ENCODE data around the gene YJU2.
"Not testable (repeated sequence)": the region's sequence is repeated elsewhere in the genome, so short reads cannot be mapped to it uniquely, and the experiment has no call there.

Gene YJU2

DNA sequence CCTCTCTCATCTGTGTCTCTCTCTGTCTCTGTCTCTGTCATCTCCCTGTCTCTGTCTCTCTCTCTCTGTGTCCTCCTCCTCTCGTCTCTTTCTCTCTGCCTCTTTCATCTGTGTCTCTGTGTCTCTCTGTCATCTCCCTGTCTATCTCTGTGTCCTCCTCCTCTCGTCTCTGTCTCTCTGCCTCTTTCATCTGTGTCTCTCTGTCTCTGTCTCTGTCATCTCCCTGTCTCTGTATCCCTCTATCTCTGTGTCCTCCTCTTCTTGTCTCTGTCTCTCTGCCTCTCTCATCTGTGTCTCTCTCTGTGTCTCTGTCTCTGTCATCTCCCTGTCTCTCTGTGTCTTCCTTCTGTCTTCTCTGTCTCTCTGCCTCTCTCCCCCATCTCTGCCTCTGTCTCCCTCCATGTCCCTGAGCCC is 18.1 kb upstream of the YJU2 start:
- Histone ChIP-seq H3K4me3 (ENCODE audit: low read length) (no peak overlapping the region), H3K4me1 (ENCODE audit: control insufficient read depth, insufficient read depth, low read length) (peaks cover 2% of the 10 kb centered on the region; the same call in 1 of the 2 replicates), H3K36me3 (ENCODE audit: control insufficient read depth, insufficient read depth, low read length) (no peaks in the 10 kb centered on the region), H3K27ac (ENCODE audit: low read length) (no peak overlapping the region), H3K9me3 (ENCODE audit: control insufficient read depth, insufficient read depth, low read length) (no peaks in the 10 kb centered on the region), H3K27me3 (ENCODE audit: control insufficient read depth, insufficient read depth, low read length) (no peaks in the 10 kb centered on the region)
- no CpG with 5 or more reads among the region's 2 CpGs for WGBS (ENCODE audit: insufficient coverage, insufficient read length)
- DNase-seq (ENCODE audit: low read depth, low spot score) = no peak

DNA sequence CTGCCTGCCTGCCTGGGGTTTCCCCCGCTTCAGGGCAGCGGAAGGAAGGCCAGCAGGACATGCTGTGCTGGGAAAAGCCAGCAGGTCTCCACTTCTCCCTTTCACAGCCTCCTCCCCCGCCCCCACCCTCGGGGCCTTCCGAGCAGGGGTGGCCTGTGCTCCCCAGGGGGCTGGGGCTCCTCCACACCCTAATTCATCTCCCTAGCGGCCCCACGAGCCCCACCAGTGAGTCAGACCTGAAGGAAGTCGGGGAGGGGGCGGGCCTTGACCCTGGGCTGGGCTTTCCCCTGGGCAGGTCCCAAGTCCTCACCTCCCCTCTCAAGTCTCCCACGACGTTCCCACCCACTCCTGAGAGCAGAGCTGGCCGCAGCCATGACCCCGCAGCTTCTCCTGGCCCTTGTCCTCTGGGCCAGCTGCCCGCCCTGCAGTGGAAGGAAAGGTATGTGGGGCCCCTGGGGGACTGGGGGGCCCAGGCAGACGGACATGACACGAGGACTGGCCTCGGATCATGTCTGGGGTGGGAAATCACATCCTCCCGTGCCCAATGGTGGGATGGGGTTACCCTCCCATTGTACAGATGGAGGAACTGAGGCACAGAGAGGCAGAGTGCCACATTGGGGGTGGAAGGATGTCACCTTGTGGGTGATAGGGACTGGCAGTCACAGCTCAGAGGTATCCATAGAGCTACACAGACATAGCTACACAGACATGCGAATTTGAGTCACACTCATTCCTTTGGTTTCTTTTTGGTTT is 17.5 kb upstream of the YJU2 start, which contains the start of gene EBI3:
Gene EBI3 (plus strand): TSS at position 345 of the 753 bp plus-strand sequence. CDS start 28 bp downstream, at position 373.
- Histone ChIP-seq H3K36me3 (ENCODE audit: control insufficient read depth, insufficient read depth, low read length) (no peaks in the 10 kb centered on the region), H3K4me3 (ENCODE audit: low read length) (no peak within 1 kb of the TSS), H3K27ac (ENCODE audit: low read length) (no peak within 1 kb of the TSS), H3K9me3 (ENCODE audit: control insufficient read depth, insufficient read depth, low read length) (no peaks in the 10 kb centered on the region), H3K4me1 (ENCODE audit: control insufficient read depth, insufficient read depth, low read length) (peaks cover 2% of the 10 kb centered on the region; the same call in 1 of the 2 replicates), H3K27me3 (ENCODE audit: control insufficient read depth, insufficient read depth, low read length) (no peaks in the 10 kb centered on the region)
- DNase-seq (ENCODE audit: low read depth, low spot score) = no peak
- no CpG with 5 or more reads among the region's 19 CpGs for WGBS (ENCODE audit: insufficient coverage, insufficient read length)

DNA sequence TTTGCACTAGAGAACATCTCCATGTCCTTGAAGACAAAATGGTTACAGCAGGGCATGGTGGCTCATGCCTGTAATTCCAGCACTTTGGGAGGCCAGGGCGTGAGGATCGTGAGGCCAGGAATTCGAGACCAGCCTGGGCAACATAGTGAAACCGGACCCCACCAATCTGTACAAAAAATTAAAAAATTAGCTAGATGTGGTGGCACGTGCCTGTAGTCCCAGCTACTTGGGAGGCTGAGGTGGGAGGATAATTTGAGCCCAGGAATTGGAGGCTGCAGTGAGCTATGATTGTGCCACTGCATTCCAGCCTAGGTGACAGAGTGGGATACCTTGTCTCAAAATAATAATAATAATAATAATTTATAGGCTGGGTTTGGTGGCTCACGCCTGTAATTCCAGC is 16.6 kb upstream of the YJU2 start:
- H3K4me3 ChIP-seq (ENCODE audit: low read length); DNase-seq (ENCODE audit: low read depth, low spot score): not testable (repeated sequence)

DNA sequence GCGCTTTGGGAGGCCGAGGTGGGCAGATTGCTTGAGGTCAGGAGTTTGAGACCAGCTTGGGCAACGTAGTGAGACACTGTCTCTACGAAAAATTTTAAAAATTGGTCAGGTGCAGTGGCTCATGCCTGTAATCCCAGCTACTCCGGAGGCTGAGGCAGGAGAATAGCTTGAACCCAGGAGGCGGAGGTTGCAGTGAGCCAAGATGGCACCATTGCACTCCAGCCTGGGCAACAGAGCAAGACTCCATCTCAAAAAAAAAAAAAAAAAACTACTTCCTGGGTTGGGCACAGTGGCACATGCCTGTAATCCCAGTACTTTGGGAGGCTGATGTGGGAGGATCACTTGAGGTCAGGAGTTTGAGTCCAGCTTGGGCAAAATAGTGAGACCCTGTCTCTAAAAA is 15.4 kb upstream of the YJU2 start:
- not testable (repeated sequence) for H3K36me3 ChIP-seq (ENCODE audit: control insufficient read depth, insufficient read depth, low read length); H3K27me3 ChIP-seq (ENCODE audit: control insufficient read depth, insufficient read depth, low read length); H3K4me1 ChIP-seq (ENCODE audit: control insufficient read depth, insufficient read depth, low read length); H3K9me3 ChIP-seq (ENCODE audit: control insufficient read depth, insufficient read depth, low read length); DNase-seq (ENCODE audit: low read depth, low spot score); H3K4me3 ChIP-seq (ENCODE audit: low read length); H3K27ac ChIP-seq (ENCODE audit: low read length)
- WGBS (ENCODE audit: insufficient coverage, insufficient read length) = no CpG with 5 or more reads among the region's 6 CpGs

More for the DNA sequence above, 16.6 kb upstream of the YJU2 start:
- H3K4me1 ChIP-seq (ENCODE audit: control insufficient read depth, insufficient read depth, low read length); H3K27ac ChIP-seq (ENCODE audit: low read length); H3K9me3 ChIP-seq (ENCODE audit: control insufficient read depth, insufficient read depth, low read length); H3K27me3 ChIP-seq (ENCODE audit: control insufficient read depth, insufficient read depth, low read length); H3K36me3 ChIP-seq (ENCODE audit: control insufficient read depth, insufficient read depth, low read length): not testable (repeated sequence)
- WGBS (ENCODE audit: insufficient coverage, insufficient read length) = no CpG with 5 or more reads among the region's 6 CpGs

DNA sequence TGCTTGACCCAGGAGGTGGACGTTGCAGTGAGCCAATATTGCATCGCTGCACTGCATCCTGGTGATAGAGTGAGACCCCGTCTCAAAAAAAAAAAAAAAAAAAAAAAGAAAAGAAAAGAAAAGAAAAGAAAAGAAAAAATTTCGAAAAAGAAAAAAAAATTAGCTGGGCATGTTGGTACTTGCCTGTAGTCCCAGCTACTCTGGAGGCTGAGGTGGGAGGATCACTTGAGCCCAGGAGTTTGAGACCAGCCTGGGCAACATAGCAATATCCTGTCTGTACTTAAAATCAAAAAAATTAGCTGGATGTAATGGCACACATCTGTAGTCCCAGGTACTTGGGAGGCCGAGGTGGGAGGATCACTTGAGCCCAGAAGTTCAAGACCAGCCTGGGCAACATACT is 14.7 kb upstream of the YJU2 start:
- H3K4me3 ChIP-seq (ENCODE audit: low read length) = not testable (repeated sequence)
- no CpG with 5 or more reads among the region's 5 CpGs for WGBS (ENCODE audit: insufficient coverage, insufficient read length)

DNA sequence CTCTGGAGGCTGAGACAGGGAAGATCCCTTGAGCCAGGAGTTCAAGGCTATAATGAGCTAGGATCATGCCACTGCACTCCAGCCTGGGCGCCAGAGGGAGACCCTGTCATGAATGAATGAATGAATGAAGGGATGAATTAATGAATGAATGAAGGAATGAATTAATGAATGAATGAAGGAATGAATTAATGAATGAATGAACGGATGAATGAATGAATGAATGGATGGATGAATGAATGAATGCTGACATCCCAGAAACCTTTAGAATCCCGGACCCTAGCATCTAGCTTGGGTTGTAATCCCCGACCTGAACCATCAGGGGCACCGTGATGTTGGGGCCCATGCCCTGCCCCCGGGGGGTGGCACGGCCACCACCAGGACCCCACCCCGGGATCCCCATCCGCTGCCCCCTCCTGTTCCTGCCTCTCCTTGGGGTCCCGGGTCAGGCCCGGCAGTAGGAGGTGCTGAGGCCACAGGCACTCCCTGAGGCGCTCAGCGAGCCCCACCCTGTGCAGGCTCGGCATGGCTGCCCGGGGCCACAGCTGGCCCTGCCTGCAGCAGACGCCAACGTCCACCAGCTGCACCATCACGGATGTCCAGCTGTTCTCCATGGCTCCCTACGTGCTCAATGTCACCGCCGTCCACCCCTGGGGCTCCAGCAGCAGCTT is 14.1 kb upstream of the YJU2 start:
- DNase-seq (ENCODE audit: low read depth, low spot score) = no peak
- H3K9me3 ChIP-seq (ENCODE audit: control insufficient read depth, insufficient read depth, low read length) = no peaks in the 10 kb centered on the region
- H3K4me3 ChIP-seq (ENCODE audit: low read length) = no peak overlapping the region
- 100% methylated on average over 1 of the region's 21 CpGs for WGBS (ENCODE audit: insufficient coverage, insufficient read length)
- no peaks in the 10 kb centered on the region for H3K27me3 ChIP-seq (ENCODE audit: control insufficient read depth, insufficient read depth, low read length)
- no peaks in the 10 kb centered on the region for H3K36me3 ChIP-seq (ENCODE audit: control insufficient read depth, insufficient read depth, low read length)
- peaks cover 2% of the 10 kb centered on the region; the same call in 1 of the 2 replicates for H3K4me1 ChIP-seq (ENCODE audit: control insufficient read depth, insufficient read depth, low read length)
- no peak overlapping the region for H3K27ac ChIP-seq (ENCODE audit: low read length)

More for the DNA sequence above, 14.7 kb upstream of the YJU2 start:
- DNase-seq (ENCODE audit: low read depth, low spot score); H3K4me1 ChIP-seq (ENCODE audit: control insufficient read depth, insufficient read depth, low read length); H3K36me3 ChIP-seq (ENCODE audit: control insufficient read depth, insufficient read depth, low read length); H3K27ac ChIP-seq (ENCODE audit: low read length); H3K27me3 ChIP-seq (ENCODE audit: control insufficient read depth, insufficient read depth, low read length); H3K9me3 ChIP-seq (ENCODE audit: control insufficient read depth, insufficient read depth, low read length): not testable (repeated sequence)

DNA sequence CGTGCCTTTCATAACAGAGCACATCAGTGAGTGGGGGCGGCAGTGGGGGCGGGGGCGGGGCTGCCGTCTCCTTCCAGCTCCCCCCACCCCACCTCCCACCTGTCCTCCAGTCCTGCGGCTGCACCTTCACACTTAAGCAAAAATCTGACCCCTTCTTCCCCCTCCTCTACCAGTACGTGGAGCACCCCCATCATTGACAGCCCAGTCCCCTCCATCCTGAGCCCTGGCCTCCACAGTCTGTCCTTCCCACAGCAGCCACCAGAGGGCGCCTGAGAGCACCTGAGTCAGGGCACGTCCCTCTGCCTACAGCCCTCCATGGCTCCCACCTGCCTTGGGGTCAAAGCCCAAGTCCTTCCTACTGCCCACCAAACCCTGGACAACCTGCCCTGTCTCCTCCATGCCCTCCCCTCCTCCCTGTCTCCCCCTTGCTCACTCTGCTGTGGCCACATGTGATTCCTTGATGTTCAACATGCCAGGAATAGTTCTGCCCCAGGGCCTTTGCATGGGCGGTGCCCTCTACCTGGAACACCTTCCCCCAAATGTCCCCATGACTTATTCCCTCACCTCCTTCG is 13.5 kb upstream of the YJU2 start:
- no peaks in the 10 kb centered on the region for H3K36me3 ChIP-seq (ENCODE audit: control insufficient read depth, insufficient read depth, low read length)
- DNase-seq (ENCODE audit: low read depth, low spot score) = no peak
- H3K4me3 ChIP-seq (ENCODE audit: low read length) = no peak overlapping the region
- WGBS (ENCODE audit: insufficient coverage, insufficient read length) = no CpG with 5 or more reads among the region's 11 CpGs
- H3K4me1 ChIP-seq (ENCODE audit: control insufficient read depth, insufficient read depth, low read length) = peaks cover 2% of the 10 kb centered on the region; the same call in 1 of the 2 replicates
- H3K9me3 ChIP-seq (ENCODE audit: control insufficient read depth, insufficient read depth, low read length) = no peaks in the 10 kb centered on the region
- H3K27ac ChIP-seq (ENCODE audit: low read length) = no peak overlapping the region
- H3K27me3 ChIP-seq (ENCODE audit: control insufficient read depth, insufficient read depth, low read length) = no peaks in the 10 kb centered on the region

DNA sequence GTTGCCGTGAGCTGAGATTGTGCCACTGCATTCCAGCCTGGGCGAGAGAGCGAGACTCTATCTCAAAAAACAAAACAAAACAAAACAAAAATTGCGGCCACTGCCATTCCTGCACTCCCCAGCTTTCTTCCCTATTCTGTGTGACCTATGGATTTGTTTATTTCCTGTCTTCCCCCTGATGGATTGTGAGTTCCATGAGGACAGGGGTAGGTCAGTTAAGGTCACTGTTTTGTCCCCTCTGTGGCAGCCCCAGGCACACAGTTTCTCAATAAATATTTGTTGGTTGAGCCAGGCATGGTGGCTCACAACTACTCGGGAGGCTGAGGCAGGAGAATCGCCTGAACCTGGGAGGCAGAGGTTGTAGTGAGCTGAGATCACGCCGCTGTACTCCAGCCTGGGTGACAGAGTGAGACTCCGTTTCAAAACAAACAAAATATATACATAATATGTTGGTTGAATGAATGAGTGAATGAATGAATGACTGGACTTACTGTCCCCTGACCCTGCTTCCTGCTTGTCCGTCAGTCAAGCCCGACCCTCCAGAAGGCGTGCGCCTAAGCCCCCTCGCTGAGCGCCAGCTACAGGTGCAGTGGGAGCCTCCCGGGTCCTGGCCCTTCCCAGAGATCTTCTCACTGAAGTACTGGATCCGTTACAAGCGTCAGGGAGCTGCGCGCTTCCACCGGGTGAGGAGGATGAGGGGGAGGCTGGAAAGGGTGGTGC is 12.6 kb upstream of the YJU2 start:
- no CpG with 5 or more reads among the region's 21 CpGs for WGBS (ENCODE audit: insufficient coverage, insufficient read length)
- H3K27me3 ChIP-seq (ENCODE audit: control insufficient read depth, insufficient read depth, low read length) = no peaks in the 10 kb centered on the region

DNA sequence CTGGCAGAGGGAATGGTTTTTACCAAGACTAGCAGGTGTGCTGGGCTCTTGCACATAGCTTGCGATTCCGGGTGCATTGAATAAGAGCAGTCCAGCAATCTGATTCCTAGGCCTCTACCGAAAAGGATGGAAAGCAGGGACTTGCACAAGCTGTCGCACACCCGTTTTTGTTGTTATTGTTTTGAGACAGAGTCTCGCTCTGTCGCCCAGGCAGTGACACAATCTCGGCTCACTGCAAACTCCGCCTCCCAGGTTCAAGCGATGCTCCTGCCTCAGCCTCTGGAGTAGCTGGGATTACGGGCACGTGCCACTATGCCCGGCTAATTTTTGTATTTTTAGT is 12.0 kb upstream of the YJU2 start:
- no peaks in the 10 kb centered on the region; the same call in 1 of the 2 replicates for H3K4me1 ChIP-seq (ENCODE audit: control insufficient read depth, insufficient read depth, low read length)
- H3K4me3 ChIP-seq (ENCODE audit: low read length) = no peak overlapping the region
- H3K9me3 ChIP-seq (ENCODE audit: control insufficient read depth, insufficient read depth, low read length) = no peaks in the 10 kb centered on the region
- H3K27me3 ChIP-seq (ENCODE audit: control insufficient read depth, insufficient read depth, low read length) = no peaks in the 10 kb centered on the region
- no peak overlapping the region for H3K27ac ChIP-seq (ENCODE audit: low read length)
- WGBS (ENCODE audit: insufficient coverage, insufficient read length) = no CpG with 5 or more reads among the region's 13 CpGs
- H3K36me3 ChIP-seq (ENCODE audit: control insufficient read depth, insufficient read depth, low read length) = no peaks in the 10 kb centered on the region
- no peak for DNase-seq (ENCODE audit: low read depth, low spot score)

More for the DNA sequence above, 12.6 kb upstream of the YJU2 start:
- Histone ChIP-seq H3K4me1 (ENCODE audit: control insufficient read depth, insufficient read depth, low read length) (peaks cover 2% of the 10 kb centered on the region; the same call in 1 of the 2 replicates), H3K9me3 (ENCODE audit: control insufficient read depth, insufficient read depth, low read length) (no peaks in the 10 kb centered on the region), H3K27ac (ENCODE audit: low read length) (no peak overlapping the region), H3K36me3 (ENCODE audit: control insufficient read depth, insufficient read depth, low read length) (no peaks in the 10 kb centered on the region), H3K4me3 (ENCODE audit: low read length) (no peak overlapping the region)
- DNase-seq (ENCODE audit: low read depth, low spot score) = no peak

DNA sequence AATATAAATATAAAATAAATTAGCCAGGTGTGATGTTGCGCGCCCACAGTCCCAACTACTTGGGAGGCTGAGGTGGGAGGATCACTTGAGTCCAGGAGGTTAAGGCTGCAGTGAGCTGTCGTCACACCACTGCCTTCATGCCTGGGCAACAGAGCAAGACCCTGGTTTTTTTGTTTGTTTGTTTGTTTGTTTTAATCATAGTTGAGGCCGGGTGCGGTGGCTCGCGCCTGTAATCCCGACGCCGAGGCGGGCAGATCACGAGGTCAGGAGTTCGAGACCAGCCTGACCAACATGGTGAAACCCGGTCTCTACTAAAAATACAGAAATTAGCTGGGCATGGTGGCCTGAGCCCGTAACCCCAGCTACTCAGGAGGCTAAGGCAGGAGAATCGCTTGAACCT is 9.4 kb upstream of the YJU2 start:
- H3K36me3 ChIP-seq (ENCODE audit: control insufficient read depth, insufficient read depth, low read length); H3K27ac ChIP-seq (ENCODE audit: low read length); H3K27me3 ChIP-seq (ENCODE audit: control insufficient read depth, insufficient read depth, low read length); DNase-seq (ENCODE audit: low read depth, low spot score); H3K4me3 ChIP-seq (ENCODE audit: low read length); H3K4me1 ChIP-seq (ENCODE audit: control insufficient read depth, insufficient read depth, low read length); H3K9me3 ChIP-seq (ENCODE audit: control insufficient read depth, insufficient read depth, low read length): not testable (repeated sequence)
- WGBS (ENCODE audit: insufficient coverage, insufficient read length) = no CpG with 5 or more reads among the region's 16 CpGs
